MM.1S (cell line): ENCODE results near the gene JAKMIP2.

ENCODE experiments used
- DNase-seq: peaks from one replicate; pipeline ENCODE4 v3.0.0-alpha.2; 2015
- H2AFZ ChIP-seq: fragments of 300-600 bp; sonication (generic); 2 replicates; pipeline ENCODE4 v1.6.0; 2016; ENCODE audit warnings: antibody characterized with exemption, low read length
- H3F3A ChIP-seq: fragments of 300-600 bp; sonication (generic); 2 replicates; pipeline ENCODE4 v1.6.1; 2016; ENCODE audit warnings: mild to moderate bottlenecking, antibody characterized with exemption, low read length, moderate library complexity, mixed read lengths; ENCODE audit not compliant: insufficient read depth
- H3K27ac ChIP-seq: fragments of 300-600 bp; sonication (generic); 2 replicates; pipeline ENCODE4 v1.5.1; 2016; ENCODE audit warnings: mild to moderate bottlenecking, low read length
- H3K27me3 ChIP-seq: fragments of 300-600 bp; sonication (generic); replicated peaks from 2 replicates; pipeline ENCODE4 v1.6.0; 2016; ENCODE audit warnings: low read length; ENCODE audit not compliant: insufficient read depth
- H3K36me3 ChIP-seq: fragments of 300-600 bp; sonication (generic); replicated peaks from 2 replicates; pipeline ENCODE4 v1.6.1; 2016; ENCODE audit warnings: mild to moderate bottlenecking, low read length, mixed read lengths; ENCODE audit not compliant: insufficient read depth
- H3K4me1 ChIP-seq: fragments of 300-600 bp; sonication (generic); 2 replicates; pipeline ENCODE4 v1.6.1; 2016; ENCODE audit warnings: low read length, mixed read lengths
- H3K4me2 ChIP-seq: fragments of 300-600 bp; sonication (generic); 2 replicates; pipeline ENCODE4 v1.6.0; 2016; ENCODE audit warnings: low read depth, low read length
- H3K4me3 ChIP-seq: fragments of 300-600 bp; sonication (generic); 2 replicates; pipeline ENCODE4 v1.5.1; 2016; ENCODE audit warnings: low read length, mixed read lengths
- H3K79me2 ChIP-seq: fragments of 300-600 bp; sonication (generic); 2 replicates; pipeline ENCODE4 v1.6.1; 2016; ENCODE audit warnings: mixed run types, low read length, mixed read lengths
- H3K9ac ChIP-seq: fragments of 300-600 bp; sonication (generic); 2 replicates; pipeline ENCODE4 v1.6.1; 2016; ENCODE audit warnings: low read length, mixed read lengths
- H3K9me2 ChIP-seq: fragments of 300-600 bp; sonication (generic); replicated peaks from 2 replicates; pipeline ENCODE4 v1.6.1; 2016; ENCODE audit warnings: mild to moderate bottlenecking, low read length, mixed read lengths; ENCODE audit not compliant: insufficient read depth
- H3K9me3 ChIP-seq: fragments of 300-600 bp; sonication (generic); replicated peaks from 2 replicates; pipeline ENCODE4 v1.6.1; 2016; ENCODE audit warnings: mild to moderate bottlenecking, low read length, mixed read lengths; ENCODE audit not compliant: insufficient read depth
- H4K20me1 ChIP-seq: fragments of 300-600 bp; sonication (generic); 2 replicates; pipeline ENCODE4 v1.6.1; 2016; ENCODE audit warnings: mild to moderate bottlenecking, low read length, moderate library complexity, mixed read lengths; ENCODE audit not compliant: insufficient read depth
- CTCF ChIP-seq: fragments of 300-600 bp; sonication (generic); IDR thresholded peaks from 2 replicates; pipeline ENCODE4 v1.5.1; 2016; ENCODE audit warnings: antibody characterized with exemption, low read length, mixed read lengths
- EZH2 ChIP-seq: fragments of 300-600 bp; sonication (generic); optimal IDR thresholded peaks from 2 replicates; pipeline ENCODE3; 2017; ENCODE audit warnings: low read depth, mild to moderate bottlenecking, antibody characterized with exemption, low read length, mixed read lengths
- EZH2phosphoT487 ChIP-seq: fragments of 300-600 bp; sonication (generic); IDR thresholded peaks from 2 replicates; pipeline ENCODE4 v1.6.1; 2018; ENCODE audit warnings: antibody characterized with exemption, low read length

JAKMIP2 gene

GRCh38 chr5:147713550-147714295 is 68.8 kb downstream of the JAKMIP2 start:
- H3K4me3 ChIP-seq = peak overlapping the region; percentile 35; the same call in 1 of the 2 replicates
- peak overlapping the region; percentile 1; the same call in 1 of the 2 replicates for H3K9ac ChIP-seq
- H3K9me3 ChIP-seq = no peaks in the 10 kb centered on the region
- no peaks in the 10 kb centered on the region for H4K20me1 ChIP-seq
- no peaks in the 10 kb centered on the region for H3K9me2 ChIP-seq
- H3F3A ChIP-seq = no peaks in the 10 kb centered on the region
- 0 out of 2 replicates have a peak, but pooled peaks cover 3% of the 10 kb centered on the region for H3K79me2 ChIP-seq
- no peaks in the 10 kb centered on the region for H3K36me3 ChIP-seq
- peak overlapping the region; percentile 47 for H3K4me2 ChIP-seq
- TF ChIP-seq EZH2 (no peak), EZH2phosphoT487 (no peak), CTCF (no peak)
- H2AFZ ChIP-seq = no peak overlapping the region
- H3K27ac ChIP-seq = peak overlapping the region; percentile 24; the same call in 1 of the 2 replicates
- H3K27me3 ChIP-seq = no peaks in the 10 kb centered on the region
- H3K4me1 ChIP-seq = 0 out of 2 replicates have a peak, but pooled peaks cover 5% of the 10 kb centered on the region
- DNase-seq = peak; percentile 29

- H3K4me2 ChIP-seq = no peak overlapping the region
- H3F3A ChIP-seq = no peaks in the 10 kb centered on the region
- H3K4me3 ChIP-seq = no peak overlapping the region
- H3K9ac ChIP-seq = no peak overlapping the region
- H3K27me3 ChIP-seq = no peaks in the 10 kb centered on the region
- TF ChIP-seq EZH2 = no peak
- TF ChIP-seq CTCF = no peak
- no peak for TF ChIP-seq EZH2phosphoT487
- no peaks in the 10 kb centered on the region for H3K36me3 ChIP-seq
- H3K4me1 ChIP-seq = 0 out of 2 replicates have a peak, but pooled peaks cover 5% of the 10 kb centered on the region
- H3K27ac ChIP-seq = no peak overlapping the region
- no peak overlapping the region for H2AFZ ChIP-seq
- no peaks in the 10 kb centered on the region for H3K9me3 ChIP-seq
- no peaks in the 10 kb centered on the region for H3K9me2 ChIP-seq
- DNase-seq = no peak
- 0 out of 2 replicates have a peak, but pooled peaks cover 3% of the 10 kb centered on the region for H3K79me2 ChIP-seq
- H4K20me1 ChIP-seq = no peaks in the 10 kb centered on the region
Observed at GRCh38 chr5:147712598-147712997, 69.9 kb downstream of the JAKMIP2 start.

GRCh38 chr5:147712019-147712418 is 70.5 kb downstream of the JAKMIP2 start:
- Histone ChIP-seq H2AFZ (no peak overlapping the region), H3K4me1 (0 out of 2 replicates have a peak, but pooled peaks cover 5% of the 10 kb centered on the region), H3K9me2 (no peaks in the 10 kb centered on the region), H3K27me3 (no peaks in the 10 kb centered on the region), H3K4me3 (no peak overlapping the region), H3K9ac (no peak overlapping the region), H3K9me3 (no peaks in the 10 kb centered on the region), H3K36me3 (no peaks in the 10 kb centered on the region), H4K20me1 (no peaks in the 10 kb centered on the region), H3K4me2 (no peak overlapping the region), H3F3A (no peaks in the 10 kb centered on the region), H3K79me2 (0 out of 2 replicates have a peak, but pooled peaks cover 3% of the 10 kb centered on the region), H3K27ac (no peak overlapping the region)
- no peak for DNase-seq
- TF ChIP-seq EZH2 (no peak), EZH2phosphoT487 (no peak), CTCF (no peak)
